Activated CD8-positive, alpha-beta memory T cell treated with anti-CD3 and anti-CD28 coated beads, Interleukin-2, amount 10 ng/mL, durations not matched to agents 7 days and 5 days (primary cell): ENCODE results near the gene PHC3. TPM values are rescaled to one million over a fixed set of nuclear protein-coding genes. Genes with fewer than 3 reads are reported as not detected.

Source experiments
- ATAC-seq: fragments of 150-1000 bp; cut with Tn5 transposase; one replicate; pipeline ENCODE4 v1.10.0; 2021; ENCODE audit warnings: moderate library complexity
- CTCF ChIA-PET: fragments of 350-600 bp; sonication (Branson Sonifier 250); formaldehyde crosslinking; loops from one replicate; lab custom pipeline; 2021; ENCODE audit warnings: antibody characterized with exemption; lab: Charles Lee
- DNase-seq: peaks from one replicate; pipeline ENCODE4 v3.0.0-alpha.2; 2020
- H3K27ac Mint-ChIP-seq: one replicate; pipeline ENCODE4 v1.8.0; 2021; ENCODE audit warnings: mild to moderate bottlenecking, mixed read lengths
- H3K27me3 Mint-ChIP-seq: one replicate; pipeline ENCODE4 v1.8.0; 2021; ENCODE audit warnings: mixed read lengths
- H3K36me3 Mint-ChIP-seq: one replicate; pipeline ENCODE4 v1.8.0; 2021; ENCODE audit warnings: mild to moderate bottlenecking, mixed read lengths
- H3K4me1 Mint-ChIP-seq: one replicate; pipeline ENCODE4 v1.8.0; 2021; ENCODE audit warnings: mixed read lengths
- H3K4me3 Mint-ChIP-seq: one replicate; pipeline ENCODE4 v1.8.0; 2021; ENCODE audit warnings: mild to moderate bottlenecking, moderate library complexity, mixed read lengths
- H3K9me3 Mint-ChIP-seq: one replicate; pipeline ENCODE4 v1.8.0; 2022; ENCODE audit warnings: low read depth, mixed read lengths
- total RNA-seq, 2 experiments: library from RNA; stranded (reverse); gene quantifications; one replicate each; pipeline ENCODE4 v1.2.3, GENCODE V29; 2021

PHC3 gene
- total RNA-seq, 2 experiments from 2014 or later = 51.4 to 78.3 TPM

- Mint-ChIP-seq H3K27ac (no peak overlapping the region), H3K27me3 (no peaks in the 10 kb centered on the region), H3K9me3 (no peaks in the 10 kb centered on the region), H3K36me3 (peaks cover 60% of the 10 kb centered on the region), H3K4me1 (peaks cover 15% of the 10 kb centered on the region), H3K4me3 (no peak overlapping the region)
- DNase-seq = no peak
- CTCF ChIA-PET = no interaction called here
- ATAC-seq = no peak
These were observed 80.6 kb downstream of the PHC3 start for GRCh38 chr3:170100944-170101343.

- ATAC-seq (no peak), DNase-seq (no peak)
- peaks cover 72% of the 10 kb centered on the region for H3K36me3 Mint-ChIP-seq
- H3K4me1 Mint-ChIP-seq = peaks cover 16% of the 10 kb centered on the region
- H3K27ac Mint-ChIP-seq = no peak overlapping the region
- no peaks in the 10 kb centered on the region for H3K9me3 Mint-ChIP-seq
- no peaks in the 10 kb centered on the region for H3K27me3 Mint-ChIP-seq
- H3K4me3 Mint-ChIP-seq = no peak overlapping the region
- CTCF ChIA-PET = interaction anchor here (0.6 kb wide), 1 partner anchor 416 kb away, joined by 5 read pairs; no protein-coding TSS in a partner anchor
These were observed 82.8 kb downstream of the PHC3 start for GRCh38 chr3:170098753-170099152.

- ATAC-seq (no peak), DNase-seq (no peak)
- H3K27ac Mint-ChIP-seq = no peak overlapping the region
- H3K27me3 Mint-ChIP-seq = no peaks in the 10 kb centered on the region
- CTCF ChIA-PET = no interaction called here
- no peak overlapping the region for H3K4me3 Mint-ChIP-seq
- peaks cover 16% of the 10 kb centered on the region for H3K4me1 Mint-ChIP-seq
- peaks cover 74% of the 10 kb centered on the region for H3K36me3 Mint-ChIP-seq
- H3K9me3 Mint-ChIP-seq = no peaks in the 10 kb centered on the region
These were observed 85.2 kb downstream of the PHC3 start for GRCh38 chr3:170096342-170096741.

- Mint-ChIP-seq H3K9me3 (no peaks in the 10 kb centered on the region), H3K27ac (no peak overlapping the region), H3K36me3 (peaks cover 74% of the 10 kb centered on the region), H3K4me3 (no peak overlapping the region), H3K4me1 (peaks cover 18% of the 10 kb centered on the region), H3K27me3 (no peaks in the 10 kb centered on the region)
- CTCF ChIA-PET = no interaction called here
- DNase-seq (no peak), ATAC-seq (no peak)
These were observed 85.8 kb downstream of the PHC3 start for GRCh38 chr3:170095771-170096170.

- CTCF ChIA-PET = interaction anchor here (1.8 kb wide), 1 partner anchor 8 kb away, joined by 5 read pairs; no protein-coding TSS in a partner anchor
- Mint-ChIP-seq H3K27ac (no peak overlapping the region), H3K9me3 (no peaks in the 10 kb centered on the region), H3K27me3 (no peaks in the 10 kb centered on the region), H3K4me1 (peaks cover 4% of the 10 kb centered on the region), H3K4me3 (no peak overlapping the region), H3K36me3 (peaks cover 65% of the 10 kb centered on the region)
- ATAC-seq = no peak
- no peak for DNase-seq
These were observed 88.6 kb downstream of the PHC3 start for GRCh38 chr3:170092907-170093306.

GRCh38 chr3:170090601-170090981 is 90.9 kb downstream of the PHC3 start:
- CTCF ChIA-PET = interaction anchor here (1.0 kb wide), 1 partner anchor 42 kb away, joined by 3 read pairs; no protein-coding TSS in a partner anchor
- peaks cover 52% of the 10 kb centered on the region for H3K36me3 Mint-ChIP-seq
- no peak for DNase-seq
- no peak overlapping the region for H3K4me3 Mint-ChIP-seq
- H3K27me3 Mint-ChIP-seq = no peaks in the 10 kb centered on the region
- no peaks in the 10 kb centered on the region for H3K9me3 Mint-ChIP-seq
- ATAC-seq = no peak
- no peak overlapping the region for H3K27ac Mint-ChIP-seq
- peaks cover 3% of the 10 kb centered on the region for H3K4me1 Mint-ChIP-seq

- no peaks in the 10 kb centered on the region for H3K27me3 Mint-ChIP-seq
- H3K36me3 Mint-ChIP-seq = peaks cover 52% of the 10 kb centered on the region
- H3K4me3 Mint-ChIP-seq = no peak overlapping the region
- CTCF ChIA-PET = no interaction called here
- H3K4me1 Mint-ChIP-seq = peaks cover 3% of the 10 kb centered on the region
- H3K9me3 Mint-ChIP-seq = no peaks in the 10 kb centered on the region
- H3K27ac Mint-ChIP-seq = peak overlapping the region; percentile 15
- DNase-seq = no peak
- ATAC-seq = no peak
These were observed 91.5 kb downstream of the PHC3 start for GRCh38 chr3:170089862-170090600.

GRCh38 chr3:170085396-170085795 is 96.1 kb downstream of the PHC3 start:
- peaks cover 28% of the 10 kb centered on the region for H3K36me3 Mint-ChIP-seq
- H3K4me3 Mint-ChIP-seq = no peak overlapping the region
- ATAC-seq (no peak), DNase-seq (no peak)
- CTCF ChIA-PET = interaction anchor here (1.2 kb wide), 1 partner anchor 14 kb away, joined by 3 read pairs; no protein-coding TSS in a partner anchor
- H3K27ac Mint-ChIP-seq = no peak overlapping the region
- peaks cover 2% of the 10 kb centered on the region for H3K4me1 Mint-ChIP-seq
- H3K9me3 Mint-ChIP-seq = no peaks in the 10 kb centered on the region
- H3K27me3 Mint-ChIP-seq = no peaks in the 10 kb centered on the region

- H3K27ac Mint-ChIP-seq = no peak overlapping the region
- ATAC-seq = no peak
- H3K27me3 Mint-ChIP-seq = no peaks in the 10 kb centered on the region
- no peak overlapping the region for H3K4me3 Mint-ChIP-seq
- peaks cover 20% of the 10 kb centered on the region for H3K36me3 Mint-ChIP-seq
- CTCF ChIA-PET = interaction anchor here (0.8 kb wide), 1 partner anchor 19 kb away, joined by 3 read pairs; no protein-coding TSS in a partner anchor
- no peaks in the 10 kb centered on the region for H3K9me3 Mint-ChIP-seq
- DNase-seq = no peak
- peaks cover 2% of the 10 kb centered on the region for H3K4me1 Mint-ChIP-seq
These were observed 98.2 kb downstream of the PHC3 start for GRCh38 chr3:170083343-170083742.

- CTCF ChIA-PET = no interaction called here
- H3K4me1 Mint-ChIP-seq = peaks cover 2% of the 10 kb centered on the region
- no peak overlapping the region for H3K4me3 Mint-ChIP-seq
- DNase-seq (no peak), ATAC-seq (no peak)
- no peaks in the 10 kb centered on the region for H3K27me3 Mint-ChIP-seq
- no peak overlapping the region for H3K27ac Mint-ChIP-seq
- peaks cover 17% of the 10 kb centered on the region for H3K36me3 Mint-ChIP-seq
- no peaks in the 10 kb centered on the region for H3K9me3 Mint-ChIP-seq
These were observed 100.3 kb downstream of the PHC3 start for GRCh38 chr3:170081079-170081741.

- peaks cover 17% of the 10 kb centered on the region for H3K36me3 Mint-ChIP-seq
- no peak for DNase-seq
- no peak for ATAC-seq
- no peaks in the 10 kb centered on the region for H3K9me3 Mint-ChIP-seq
- H3K4me3 Mint-ChIP-seq = no peak overlapping the region
- H3K4me1 Mint-ChIP-seq = peaks cover 2% of the 10 kb centered on the region
- CTCF ChIA-PET = interaction anchor here (0.6 to 1.1 kb wide), 2 partner anchors 122 to 214 kb away, joined by 3 read pairs; no protein-coding TSS in a partner anchor
- no peaks in the 10 kb centered on the region for H3K27me3 Mint-ChIP-seq
- no peak overlapping the region for H3K27ac Mint-ChIP-seq
These were observed 100.9 kb downstream of the PHC3 start for GRCh38 chr3:170080605-170081004.

GRCh38 chr3:170079536-170080165 is 101.9 kb downstream of the PHC3 start:
- no peaks in the 10 kb centered on the region for H3K9me3 Mint-ChIP-seq
- DNase-seq (no peak), ATAC-seq (no peak)
- H3K27me3 Mint-ChIP-seq = no peaks in the 10 kb centered on the region
- H3K4me3 Mint-ChIP-seq = no peak overlapping the region
- CTCF ChIA-PET = interaction anchor here (0.6 to 1.1 kb wide), 2 partner anchors 123 to 213 kb away, joined by 3 read pairs; no protein-coding TSS in a partner anchor
- no peak overlapping the region for H3K27ac Mint-ChIP-seq
- H3K36me3 Mint-ChIP-seq = peaks cover 15% of the 10 kb centered on the region
- peaks cover 2% of the 10 kb centered on the region for H3K4me1 Mint-ChIP-seq

- CTCF ChIA-PET = interaction anchor here (0.9 kb wide), 1 partner anchor 21 kb away, joined by 3 read pairs; no protein-coding TSS in a partner anchor
- H3K27me3 Mint-ChIP-seq = no peaks in the 10 kb centered on the region
- H3K9me3 Mint-ChIP-seq = no peaks in the 10 kb centered on the region
- H3K36me3 Mint-ChIP-seq = peaks cover 12% of the 10 kb centered on the region
- no peak for DNase-seq
- H3K4me1 Mint-ChIP-seq = peaks cover 2% of the 10 kb centered on the region
- no peak overlapping the region for H3K27ac Mint-ChIP-seq
- no peak for ATAC-seq
- H3K4me3 Mint-ChIP-seq = no peak overlapping the region
These were observed 102.8 kb downstream of the PHC3 start for GRCh38 chr3:170078620-170079281.
